AG04450 (cell line): ENCODE data around the gene FAM83F. TPM values are rescaled to one million over a fixed set of nuclear protein-coding genes. Genes with fewer than 3 reads are reported as not detected.

Experiments
- CTCF ChIA-PET: fragments of 300-600, 350-600 bp; formaldehyde crosslinking; extraction: SDS; loops from one replicate; lab custom pipeline; 2022; ENCODE audit warnings: antibody characterized with exemption, inconsistent platforms; lab: Charles Lee
- POLR2A ChIA-PET: fragments of 350-600 bp; formaldehyde crosslinking; extraction: SDS; loops from one replicate; lab custom pipeline; 2021; ENCODE audit warnings: antibody characterized with exemption, inconsistent platforms; lab: Yijun Ruan, JAX
- DNase-seq: peaks from one replicate; pipeline ENCODE4 v3.0.0-alpha.2; 2011; ENCODE audit warnings: low read depth, low spot score
- H3K27ac ChIP-seq: one replicate; pipeline ENCODE4 v1.5.1; 2012; ENCODE audit warnings: low read depth, low read length, control low read depth
- H3K27me3 ChIP-seq: one replicate; pipeline ENCODE4 v1.6.0; 2012; ENCODE audit warnings: low read length; ENCODE audit not compliant: control insufficient read depth, insufficient read depth
- H3K4me3 ChIP-seq: 2 replicates; pipeline ENCODE4 v1.5.1; 2011; ENCODE audit warnings: mild to moderate bottlenecking, low read depth, low read length, control low read depth
- H3K9me3 ChIP-seq: 2 replicates; pipeline ENCODE4 v1.5.1; 2012; ENCODE audit warnings: low read length; ENCODE audit not compliant: control insufficient read depth, insufficient read depth
- CTCF ChIP-seq: IDR thresholded peaks from 2 replicates; pipeline ENCODE4 v1.5.1; 2011; ENCODE audit warnings: low read depth, low read length, control low read depth, inconsistent platforms
- polyA plus RNA-seq: library from polyadenylated mRNA; depleted of rRNA; stranded (reverse); fragments of >200 nt; gene quantifications from 2 replicates; pipeline ENCODE4 v1.2.3, GENCODE V29; 2011

FAM83F gene
- polyA plus RNA-seq, 1 experiment = not detected

DNA sequence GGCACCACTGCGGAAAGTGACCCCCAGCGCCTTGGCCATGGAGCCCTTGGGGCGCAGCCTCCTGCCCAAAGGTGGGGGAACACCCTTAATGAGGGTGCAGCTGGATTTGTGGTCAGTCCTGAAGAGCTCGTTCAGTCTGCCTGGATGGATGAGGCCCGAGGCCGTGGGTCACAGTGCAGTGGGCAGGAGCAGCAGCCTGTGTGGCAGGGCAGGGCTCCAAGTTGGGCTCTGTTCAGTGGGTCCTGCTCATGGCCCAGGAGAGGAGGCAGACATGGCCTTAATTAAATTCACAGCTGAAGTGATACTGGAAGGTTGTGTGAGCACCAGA is 33.3 kb downstream of the FAM83F start:
- Histone ChIP-seq H3K27me3 (peaks cover 26% of the 10 kb centered on the region), H3K4me3 (no peak overlapping the region), H3K27ac (no peak overlapping the region), H3K9me3 (no peaks in the 10 kb centered on the region)
- no peak for TF ChIP-seq CTCF
- no peak for DNase-seq
- ChIA-PET CTCF (interaction anchor here (0.6 to 1.2 kb wide), 2 partner anchors 299 to 493 kb away, joined by 3 to 7 read pairs; no protein-coding TSS in a partner anchor), POLR2A (no interaction called here)

DNA sequence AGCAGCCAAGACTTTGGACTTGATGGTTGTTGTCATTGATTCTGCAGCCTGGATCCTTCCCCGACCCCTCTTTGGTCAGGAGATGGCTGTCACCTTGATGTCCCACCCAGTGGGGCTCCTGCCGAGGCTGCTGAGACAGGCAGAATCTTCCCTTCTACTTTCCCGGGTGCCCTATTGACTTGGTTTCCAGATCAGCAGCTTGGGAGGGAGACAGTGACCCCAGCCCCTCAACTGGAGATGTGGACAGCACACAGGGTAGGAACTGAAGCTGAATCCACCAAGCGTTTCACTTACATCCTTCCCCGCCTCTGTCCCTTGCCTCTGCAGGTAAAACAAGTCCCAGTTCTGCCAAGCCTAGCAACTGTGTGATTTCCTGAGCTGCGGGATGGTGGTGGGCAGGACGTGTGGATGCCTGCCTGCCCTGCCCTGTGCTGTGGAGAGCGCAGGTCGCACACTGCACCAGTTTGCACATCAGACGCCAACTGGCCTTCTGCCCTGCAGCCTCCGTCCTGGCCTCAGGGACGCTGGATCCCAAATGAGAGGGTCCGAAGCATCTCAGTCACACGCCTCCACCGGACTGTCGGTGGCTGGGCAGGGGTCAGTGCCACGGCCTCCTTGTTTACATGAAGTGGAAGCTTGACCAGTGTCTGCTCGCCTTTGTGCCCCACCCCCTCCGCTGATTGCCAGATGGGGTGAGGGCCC is 34.6 kb downstream of the FAM83F start:
- Histone ChIP-seq H3K4me3 (no peak overlapping the region), H3K27me3 (peaks cover 30% of the 10 kb centered on the region), H3K9me3 (no peaks in the 10 kb centered on the region), H3K27ac (no peak overlapping the region)
- ChIA-PET POLR2A (no interaction called here), CTCF (no interaction called here)
- no peak for DNase-seq
- TF ChIP-seq CTCF = no peak

GRCh38 chr22:40030026-40030757 is 35.4 kb downstream of the FAM83F start:
- Histone ChIP-seq H3K27ac (no peak overlapping the region), H3K9me3 (no peaks in the 10 kb centered on the region), H3K27me3 (peaks cover 34% of the 10 kb centered on the region), H3K4me3 (no peak overlapping the region)
- ChIA-PET POLR2A (no interaction called here), CTCF (interaction anchor here (0.9 kb wide), 1 partner anchor 496 kb away, joined by 3 read pairs; no protein-coding TSS in a partner anchor)
- no peak for TF ChIP-seq CTCF
- DNase-seq = no peak

DNA sequence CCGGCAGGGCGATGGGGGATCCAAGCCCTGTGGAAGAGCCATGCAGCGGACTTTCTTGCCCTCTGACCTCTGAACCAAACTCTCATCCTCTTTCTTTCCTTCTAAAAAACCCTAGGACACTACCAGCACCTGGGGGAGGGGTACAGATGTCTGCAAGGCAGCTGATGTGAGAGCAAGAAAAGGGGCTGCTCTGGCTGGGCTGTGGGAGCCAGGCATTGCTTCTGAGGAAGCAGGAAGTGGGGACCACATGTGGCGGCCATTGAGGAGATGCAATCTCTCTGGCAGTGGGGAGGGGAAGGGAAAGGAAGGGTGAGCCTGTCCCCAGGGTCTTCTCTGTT is 36.0 kb downstream of the FAM83F start:
- Histone ChIP-seq H3K4me3 (no peak overlapping the region), H3K27me3 (peaks cover 38% of the 10 kb centered on the region), H3K9me3 (no peaks in the 10 kb centered on the region), H3K27ac (no peak overlapping the region)
- DNase-seq = no peak
- TF ChIP-seq CTCF = no peak
- ChIA-PET POLR2A (interaction anchor here (0.6 kb wide), 1 partner anchor 790 kb away, joined by 3 read pairs; no protein-coding TSS in a partner anchor), CTCF (interaction anchor here (0.9 kb wide), 1 partner anchor 496 kb away, joined by 3 read pairs; no protein-coding TSS in a partner anchor)
